WERI-Rb-1 (cell line): ENCODE results near the gene L3HYPDH.

ENCODE experiments used
- DNase-seq: peaks from one replicate; pipeline ENCODE4 v3.0.0-alpha.2; 2020
- H3K27ac ChIP-seq: fragments of 250-450 bp; sonication (Bioruptor Pico); 2 replicates; pipeline ENCODE4 v1.5.1; 2020; ENCODE audit warnings: mild to moderate bottlenecking, moderate library complexity
- H3K27me3 ChIP-seq: fragments of 250-450 bp; sonication (Bioruptor Pico); 2 replicates; pipeline ENCODE4 v1.5.1; 2021; ENCODE audit warnings: mild to moderate bottlenecking, low read depth, moderate library complexity; ENCODE audit not compliant: insufficient read depth, severe bottlenecking
- H3K36me3 ChIP-seq: fragments of 250-450 bp; sonication (Bioruptor Pico); 2 replicates; pipeline ENCODE4 v1.5.1; 2020; ENCODE audit warnings: mild to moderate bottlenecking, moderate library complexity
- H3K4me3 ChIP-seq: 2 replicates; pipeline ENCODE4 v1.5.1; 2011; ENCODE audit warnings: low read depth, mild to moderate bottlenecking, control low read depth, low read length
- H3K9me3 ChIP-seq: fragments of 250-450 bp; sonication (Bioruptor Pico); 2 replicates; pipeline ENCODE4 v1.5.1; 2021; ENCODE audit warnings: mild to moderate bottlenecking, moderate library complexity; ENCODE audit not compliant: severe bottlenecking
- TF ChIP-seq, protein P1 (sequence below): IDR thresholded peaks from 2 replicates; pipeline ENCODE4 v1.5.1; 2011; ENCODE audit warnings: low read depth, mild to moderate bottlenecking, control low read depth, inconsistent platforms, low read length

The L3HYPDH gene

DNA sequence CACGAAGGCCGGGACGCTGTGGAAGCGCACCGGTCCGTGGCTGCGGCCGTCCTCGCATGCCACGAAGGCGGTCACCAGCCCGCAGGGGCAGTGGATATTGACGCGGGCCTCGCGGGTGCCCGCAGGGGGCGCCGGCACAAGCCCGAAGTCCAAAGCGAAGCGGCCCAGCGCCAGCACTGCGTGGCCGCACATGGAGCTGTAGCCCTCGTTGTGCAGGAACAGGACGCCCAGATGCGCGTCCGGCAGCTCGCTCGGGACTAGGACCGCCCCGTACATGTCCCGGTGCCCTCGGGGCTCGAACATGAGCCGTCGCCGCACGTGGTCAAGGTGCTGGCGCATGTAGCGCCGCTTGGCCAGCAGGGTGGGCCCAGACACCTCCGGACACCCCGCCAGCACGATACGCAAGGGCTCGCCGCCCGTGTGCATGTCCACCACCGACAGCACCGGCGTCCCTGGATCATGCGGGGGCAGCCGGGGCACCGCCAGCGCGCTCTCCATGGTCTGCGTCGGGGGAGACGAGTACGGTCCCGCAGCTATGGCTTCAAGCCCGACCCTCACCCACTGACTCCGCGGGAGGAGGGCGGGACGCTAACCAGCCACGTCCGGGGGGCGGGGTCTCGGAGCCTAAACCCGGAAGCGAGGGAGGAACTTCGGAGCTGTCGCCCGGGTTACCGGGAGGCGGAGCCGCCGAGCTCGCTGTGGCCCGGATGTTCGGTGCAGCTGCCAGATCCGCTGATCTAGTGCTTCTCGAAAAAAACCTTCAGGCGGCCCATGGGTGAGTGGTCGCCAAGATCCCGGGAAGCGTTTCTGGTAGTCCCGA is at the start of gene L3HYPDH, which contains the start of gene JKAMP:
Gene L3HYPDH, minus strand, starts transcription at position 590 of the 820 bp plus-strand sequence. Its CDS starts 92 bp downstream, at position 498.
Gene JKAMP, plus strand, starts transcription at position 699 of the 820 bp plus-strand sequence. Its CDS starts 73 bp downstream, at position 772.
- DNase-seq = peak; percentile 98
- TF ChIP-seq, protein P1, sequence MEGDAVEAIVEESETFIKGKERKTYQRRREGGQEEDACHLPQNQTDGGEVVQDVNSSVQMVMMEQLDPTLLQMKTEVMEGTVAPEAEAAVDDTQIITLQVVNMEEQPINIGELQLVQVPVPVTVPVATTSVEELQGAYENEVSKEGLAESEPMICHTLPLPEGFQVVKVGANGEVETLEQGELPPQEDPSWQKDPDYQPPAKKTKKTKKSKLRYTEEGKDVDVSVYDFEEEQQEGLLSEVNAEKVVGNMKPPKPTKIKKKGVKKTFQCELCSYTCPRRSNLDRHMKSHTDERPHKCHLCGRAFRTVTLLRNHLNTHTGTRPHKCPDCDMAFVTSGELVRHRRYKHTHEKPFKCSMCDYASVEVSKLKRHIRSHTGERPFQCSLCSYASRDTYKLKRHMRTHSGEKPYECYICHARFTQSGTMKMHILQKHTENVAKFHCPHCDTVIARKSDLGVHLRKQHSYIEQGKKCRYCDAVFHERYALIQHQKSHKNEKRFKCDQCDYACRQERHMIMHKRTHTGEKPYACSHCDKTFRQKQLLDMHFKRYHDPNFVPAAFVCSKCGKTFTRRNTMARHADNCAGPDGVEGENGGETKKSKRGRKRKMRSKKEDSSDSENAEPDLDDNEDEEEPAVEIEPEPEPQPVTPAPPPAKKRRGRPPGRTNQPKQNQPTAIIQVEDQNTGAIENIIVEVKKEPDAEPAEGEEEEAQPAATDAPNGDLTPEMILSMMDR = peak; percentile 76
- H3K27me3 ChIP-seq = no peaks in the 10 kb centered on the region

DNA sequence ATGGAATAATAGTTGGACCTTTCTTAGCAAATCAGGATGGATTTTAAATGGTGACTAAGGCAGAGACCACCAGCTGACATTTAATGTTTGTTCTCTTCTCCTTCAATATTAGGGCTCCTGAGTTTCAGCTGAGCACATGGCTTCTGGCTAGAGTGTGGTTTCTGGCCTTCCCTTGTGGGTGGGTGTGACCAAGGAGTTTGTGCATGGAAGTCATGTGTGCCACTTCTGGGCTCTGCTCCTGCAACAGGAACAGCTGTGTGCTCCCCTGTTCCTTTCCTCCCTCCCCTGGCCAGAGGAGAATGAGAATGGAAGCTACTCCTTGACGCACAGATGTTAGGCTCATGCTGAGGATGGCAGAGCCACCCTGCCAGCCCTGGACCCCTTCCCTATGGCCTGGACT is 48.2 kb upstream of the L3HYPDH start:
- no peak overlapping the region for H3K4me3 ChIP-seq
- no peak overlapping the region for H3K27ac ChIP-seq
- TF ChIP-seq, protein P1 = no peak
- H3K9me3 ChIP-seq = peaks cover 2% of the 10 kb centered on the region
- no peaks in the 10 kb centered on the region for H3K36me3 ChIP-seq
- no peaks in the 10 kb centered on the region for H3K27me3 ChIP-seq
- DNase-seq = no peak

More for the DNA sequence above, at the start of gene L3HYPDH, which contains the start of gene JKAMP:
- Histone ChIP-seq H3K9me3 (no peaks in the 10 kb centered on the region), H3K27ac (peak within 1 kb of the TSS; percentile 93), H3K4me3 (peak within 1 kb of the TSS; percentile 85), H3K36me3 (peaks cover 20% of the 10 kb centered on the region)

DNA sequence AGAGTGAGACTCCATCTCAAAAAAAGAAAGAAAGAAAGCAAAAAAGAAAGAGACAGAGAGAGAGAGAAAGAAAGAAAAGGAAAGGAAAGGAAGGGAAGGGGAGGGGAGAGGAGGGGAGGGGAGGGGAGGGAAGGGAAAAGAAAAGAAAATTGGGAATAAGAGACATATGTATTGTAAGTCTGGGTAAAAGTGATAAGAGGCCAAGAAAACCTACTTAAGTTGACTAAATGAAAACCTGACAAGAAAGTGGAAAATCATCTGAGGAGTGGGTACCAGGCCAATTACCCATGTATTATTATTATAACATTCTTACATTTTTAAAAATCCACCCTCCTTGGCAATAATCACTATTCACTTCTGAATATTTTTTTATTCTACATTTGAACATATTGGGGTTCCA is 46.1 kb upstream of the L3HYPDH start:
- Histone ChIP-seq H3K27ac (no peak overlapping the region), H3K4me3 (no peak overlapping the region), H3K36me3 (no peaks in the 10 kb centered on the region), H3K9me3 (peaks cover 2% of the 10 kb centered on the region), H3K27me3 (no peaks in the 10 kb centered on the region)
- DNase-seq = no peak
- TF ChIP-seq, protein P1 = no peak

DNA sequence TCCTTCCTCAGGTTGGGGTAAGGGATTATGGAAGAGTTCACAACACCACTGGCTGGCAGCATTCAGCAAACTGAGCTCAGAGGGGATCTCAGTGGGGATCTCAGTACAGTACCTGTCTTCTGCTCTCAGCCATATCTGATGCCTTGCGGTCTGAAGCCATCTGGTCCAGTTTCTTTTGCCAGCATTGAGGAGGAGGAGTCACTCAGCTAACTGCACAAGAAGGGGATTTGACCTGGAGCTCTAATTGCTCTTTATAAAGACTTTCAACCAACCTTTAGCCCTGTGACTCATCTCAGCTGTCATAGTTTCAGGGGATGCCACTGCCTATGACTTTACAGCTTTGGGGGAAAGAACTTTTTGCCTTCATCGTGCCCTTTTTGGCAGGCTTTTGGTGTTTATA is 45.0 kb upstream of the L3HYPDH start:
- Histone ChIP-seq H3K4me3 (no peak overlapping the region), H3K36me3 (no peaks in the 10 kb centered on the region), H3K27ac (peak overlapping the region; percentile 30; the same call in 1 of the 2 replicates), H3K27me3 (no peaks in the 10 kb centered on the region), H3K9me3 (peaks cover 2% of the 10 kb centered on the region)
- peak; percentile 61 for DNase-seq
- TF ChIP-seq, protein P1 = no peak

DNA sequence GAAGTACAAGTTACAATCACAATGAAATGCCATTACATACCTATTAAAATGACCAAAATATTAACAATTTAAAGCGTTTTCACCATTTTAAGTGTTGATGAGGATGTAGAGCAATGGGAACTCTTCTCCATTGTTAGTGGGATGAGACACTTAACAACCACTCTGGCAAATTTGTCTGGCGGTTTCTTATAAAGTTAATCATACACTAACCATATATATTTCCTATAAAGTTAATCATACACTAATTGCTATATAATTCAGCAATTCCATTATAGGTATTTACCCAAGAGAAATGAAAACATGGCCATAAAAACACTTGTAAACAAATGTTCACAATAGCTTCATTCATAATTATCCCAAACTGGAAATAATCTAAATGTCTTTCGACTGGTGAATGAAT is 36.0 kb upstream of the L3HYPDH start:
- no peak overlapping the region for H3K4me3 ChIP-seq
- H3K9me3 ChIP-seq = no peaks in the 10 kb centered on the region
- H3K27ac ChIP-seq = no peak overlapping the region
- no peaks in the 10 kb centered on the region for H3K27me3 ChIP-seq
- no peaks in the 10 kb centered on the region for H3K36me3 ChIP-seq
- no peak for DNase-seq
- TF ChIP-seq, protein P1 = no peak
